Stromal cell of bone marrow (primary cell): ENCODE data around the gene CBX2.

ENCODE experiments used
- DNase-seq: peaks from one replicate; pipeline ENCODE4 v3.0.0-alpha.2; 2012; ENCODE audit warnings: low read depth

The CBX2 gene

GRCh38 chr17:79777894-79778503 is at the start of gene CBX2:
CBX2 (plus strand) TSS chr17:79778148; CDS start chr17:79778236, 88 bp downstream.
- DNase-seq = peak; percentile 30

- DNase-seq = peak; percentile 79
Observed at GRCh38 chr17:79728169-79728907, 49.6 kb upstream of the CBX2 start.

- no peak for DNase-seq
Observed at GRCh38 chr17:79728908-79729471, 49.0 kb upstream of the CBX2 start.

GRCh38 chr17:79729761-79730160 is 48.2 kb upstream of the CBX2 start:
- no peak for DNase-seq

- no peak for DNase-seq
Observed at GRCh38 chr17:79730437-79730768, 47.5 kb upstream of the CBX2 start.

- DNase-seq = no peak
Observed at GRCh38 chr17:79730769-79731483, 47.0 kb upstream of the CBX2 start, which contains the start of gene ENPP7. ENPP7 (plus strand) TSS chr17:79730943; CDS start chr17:79731140, 197 bp downstream.

- DNase-seq = no peak
Observed at GRCh38 chr17:79732254-79732653, 45.7 kb upstream of the CBX2 start.

GRCh38 chr17:79732804-79733691 is 44.9 kb upstream of the CBX2 start:
- DNase-seq = no peak

- no peak for DNase-seq
Observed at GRCh38 chr17:79733692-79734070, 44.3 kb upstream of the CBX2 start.

GRCh38 chr17:79735096-79735495 is 42.9 kb upstream of the CBX2 start:
- DNase-seq = no peak

GRCh38 chr17:79737046-79737921 is 40.7 kb upstream of the CBX2 start:
- DNase-seq = no peak

- no peak for DNase-seq
Observed at GRCh38 chr17:79737922-79738578, 39.9 kb upstream of the CBX2 start.

- no peak for DNase-seq
Observed at GRCh38 chr17:79738643-79739042, 39.3 kb upstream of the CBX2 start.

- no peak for DNase-seq
Observed at GRCh38 chr17:79739148-79740062, 38.5 kb upstream of the CBX2 start.

GRCh38 chr17:79740413-79740812 is 37.5 kb upstream of the CBX2 start:
- DNase-seq = no peak

- no peak for DNase-seq
Observed at GRCh38 chr17:79741401-79741750, 36.6 kb upstream of the CBX2 start.

GRCh38 chr17:79741751-79742588 is 36.0 kb upstream of the CBX2 start:
- peak; percentile 20 for DNase-seq

GRCh38 chr17:79742589-79742918 is 35.4 kb upstream of the CBX2 start:
- DNase-seq = no peak
